Activated T-helper 1 cell treated with anti-CD3 and anti-CD28 coated beads, Interleukin-2, amount 50 U/mL, for 16 hours (primary cell): ENCODE results near the gene GIPC1.
"Not testable (repeated sequence)": the region's sequence is repeated elsewhere in the genome, so short reads cannot be mapped to it uniquely, and the experiment has no call there.

Experiments used
- DNase-seq, 2 donors: peaks; one replicate each; pipeline ENCODE4 v3.0.0-alpha.2; 2020; ENCODE audit warnings: low read depth in 1 of 2, low spot score in 1 of 2

Gene GIPC1

DNA sequence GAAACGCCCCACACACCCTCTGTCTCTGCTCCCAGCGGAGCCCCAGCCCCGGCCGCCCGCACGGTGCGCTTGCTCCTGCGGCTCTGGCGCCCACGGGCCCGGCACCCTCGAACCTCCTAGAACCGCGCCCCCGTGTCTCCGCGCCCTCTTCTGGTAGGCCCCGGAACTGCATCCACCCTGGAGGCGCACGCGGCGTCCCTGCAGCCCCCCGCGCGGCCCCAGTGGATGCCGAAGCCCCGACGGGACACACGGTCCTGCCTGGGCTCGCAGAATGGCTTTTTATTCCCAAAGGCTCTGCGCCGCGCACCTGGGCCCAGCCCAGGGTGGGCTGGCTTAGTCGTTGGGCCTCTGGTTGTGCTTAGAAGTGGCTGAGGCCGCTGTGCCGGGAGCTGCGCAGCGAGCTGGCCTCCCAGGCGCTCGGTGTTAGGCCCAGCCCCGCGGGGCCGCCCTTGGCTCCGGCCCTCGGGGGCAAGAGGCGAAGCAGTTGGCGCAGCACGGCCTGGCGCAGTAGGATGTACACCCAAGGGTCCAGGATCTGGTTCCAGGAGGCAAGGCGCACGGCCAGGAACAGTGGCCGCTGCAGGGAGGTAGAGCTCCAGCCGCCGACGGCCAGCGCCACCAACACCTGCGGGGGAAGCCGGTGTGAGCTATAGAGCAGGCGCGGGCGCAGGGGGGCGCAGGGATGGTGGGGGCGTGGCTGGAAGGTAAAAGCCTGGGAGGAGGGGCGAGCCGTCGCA, 23.6 kb downstream of the GIPC1 start:
- peak; percentile 77 to 89 for DNase-seq

GRCh38 chr19:14471436-14472187, 24.3 kb downstream of the GIPC1 start:
- DNase-seq, result no peak

GRCh38 chr19:14470031-14470876, 25.7 kb downstream of the GIPC1 start:
- no peak for DNase-seq

GRCh38 chr19:14467816-14468215, 28.1 kb downstream of the GIPC1 start:
- no peak for DNase-seq

DNA sequence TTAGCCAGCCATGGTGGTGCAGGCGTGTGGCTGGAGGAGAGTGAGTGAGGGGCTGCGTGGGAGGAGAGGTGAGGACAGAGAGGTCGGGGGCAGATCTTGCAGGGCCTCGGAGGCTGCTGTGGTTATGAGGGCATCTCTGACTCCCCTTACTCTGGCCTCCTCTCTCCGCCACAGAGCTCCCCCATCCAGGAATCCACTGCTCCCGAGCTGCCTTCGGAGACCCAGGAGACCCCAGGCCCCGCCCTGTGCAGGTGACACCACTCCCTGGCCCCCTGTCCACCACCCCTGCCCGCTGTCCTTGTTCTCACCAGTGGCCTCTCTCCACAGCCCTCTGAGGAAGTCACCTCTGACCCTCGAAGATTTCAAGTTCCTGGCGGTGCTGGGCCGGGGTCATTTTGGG, 28.5 kb downstream of the GIPC1 start:
- DNase-seq, result no peak

DNA sequence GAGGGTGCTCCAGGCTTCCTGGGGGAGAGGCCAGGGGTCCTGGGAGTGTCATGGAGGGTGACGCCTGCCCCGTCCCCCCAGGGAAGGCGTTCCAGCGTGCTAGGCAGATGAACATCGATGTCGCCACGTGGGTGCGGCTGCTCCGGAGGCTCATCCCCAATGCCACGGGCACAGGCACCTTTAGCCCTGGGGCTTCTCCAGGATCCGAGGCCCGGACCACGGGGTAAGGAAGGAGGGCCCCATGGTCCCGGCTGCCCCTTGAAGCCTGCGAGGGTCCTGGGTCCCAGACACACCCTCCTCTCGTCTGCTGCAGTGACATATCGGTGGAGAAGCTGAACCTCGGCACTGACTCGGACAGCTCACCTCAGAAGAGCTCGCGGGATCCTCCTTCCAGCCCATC, 32.2 kb downstream of the GIPC1 start:
- DNase-seq, result no peak

DNA sequence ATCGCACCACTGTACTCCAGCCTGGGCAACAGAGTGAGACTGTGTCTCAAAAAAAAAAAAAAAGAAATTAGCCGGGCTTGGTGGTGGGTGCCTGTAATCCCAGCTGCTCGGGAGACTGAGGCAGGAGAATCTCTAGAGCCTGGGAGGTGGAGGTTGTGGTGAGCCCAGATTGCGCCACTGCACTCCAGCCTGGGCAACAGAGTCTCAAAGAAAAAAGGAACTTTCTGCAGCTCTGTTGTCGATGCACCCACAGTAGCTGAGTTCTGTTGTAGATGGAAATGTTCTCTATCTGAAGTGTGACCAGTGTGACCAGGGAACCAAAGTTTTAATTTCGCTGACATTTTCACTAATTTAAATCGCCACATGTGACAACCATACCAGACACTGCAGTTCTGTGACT, 33.5 kb downstream of the GIPC1 start:
- not testable (repeated sequence) for DNase-seq

- DNase-seq, result no peak
These were observed 35.0 kb downstream of the GIPC1 start for GRCh38 chr19:14460935-14461334.

DNA sequence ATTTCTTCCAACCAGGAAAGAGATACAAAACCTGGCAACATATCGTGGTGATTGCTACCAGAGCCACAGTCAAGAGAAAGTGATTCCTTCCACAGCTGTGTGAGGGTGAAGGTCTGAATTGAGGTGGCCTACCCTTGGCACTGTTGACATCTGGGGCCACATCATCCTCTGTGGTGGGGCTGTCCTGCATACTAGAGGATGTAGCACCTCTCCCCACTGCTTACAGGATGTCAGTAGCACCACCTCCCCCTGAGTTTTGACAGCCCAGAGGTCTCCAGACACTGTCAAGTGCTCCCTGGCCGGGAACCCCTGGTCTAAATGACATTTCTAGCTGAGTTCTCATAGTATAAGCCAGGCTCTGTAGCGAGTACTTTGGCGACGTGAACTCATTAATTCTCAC, 36.2 kb downstream of the GIPC1 start:
- no peak for DNase-seq

DNA sequence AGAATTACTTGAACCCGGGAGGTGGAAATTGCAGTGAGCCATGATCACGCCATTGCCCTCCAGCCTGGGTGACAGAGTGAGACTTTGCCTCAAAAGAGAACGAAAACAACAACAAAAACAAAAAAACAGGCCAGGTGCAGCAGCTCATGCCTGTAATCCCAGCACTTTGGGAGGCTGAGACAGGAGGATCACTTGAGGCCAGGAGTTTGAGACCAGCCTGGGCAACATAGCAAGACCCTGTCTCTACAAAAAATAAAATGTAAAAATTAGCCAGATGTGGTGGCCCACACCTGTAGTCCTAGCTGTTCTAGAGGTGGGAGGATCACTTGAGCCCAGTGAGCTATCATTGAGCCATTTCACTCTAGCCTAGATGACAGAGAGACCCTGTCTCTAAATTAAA, 43.6 kb downstream of the GIPC1 start:
- not testable (repeated sequence) for DNase-seq

- DNase-seq, result no peak
These were observed 45.1 kb downstream of the GIPC1 start for GRCh38 chr19:14450876-14451275.

DNA sequence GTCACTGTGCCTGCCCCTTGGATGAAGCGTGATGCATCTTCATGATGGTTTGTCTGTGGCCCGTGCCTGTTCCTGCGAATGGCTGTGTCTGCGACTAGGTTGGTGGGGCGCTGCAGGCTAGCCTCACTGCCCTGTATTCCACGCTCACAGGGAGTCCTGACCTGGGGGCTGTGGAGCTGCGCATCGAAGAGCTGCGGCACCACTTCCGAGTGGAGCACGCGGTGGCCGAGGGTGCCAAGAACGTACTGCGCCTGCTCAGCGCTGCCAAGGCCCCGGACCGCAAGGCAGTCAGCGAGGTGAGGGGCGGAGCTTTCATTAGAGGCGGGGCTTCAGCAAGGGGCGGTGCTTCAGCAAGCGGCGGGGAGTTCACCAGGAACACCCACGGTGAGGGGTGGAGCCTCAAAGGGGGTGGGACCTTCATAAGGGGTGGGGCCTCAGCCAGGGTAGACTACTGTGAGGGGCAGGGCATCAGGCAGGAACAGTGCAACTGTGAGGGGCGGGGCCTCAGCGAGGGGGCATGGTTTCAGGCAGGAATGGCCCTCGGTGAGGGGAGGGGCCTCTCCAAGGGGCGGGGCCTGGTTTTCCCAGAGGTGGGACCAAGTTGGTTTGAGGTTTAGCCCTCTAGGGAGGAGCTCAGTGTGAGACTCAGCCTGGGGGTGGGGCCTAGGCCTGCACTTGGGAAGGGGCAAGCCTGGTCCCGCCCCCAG, 45.6 kb downstream of the GIPC1 start:
- no peak for DNase-seq

- no peak for DNase-seq
These were observed 46.6 kb downstream of the GIPC1 start for GRCh38 chr19:14449321-14449720.

- DNase-seq, result no peak
These were observed 49.4 kb downstream of the GIPC1 start for GRCh38 chr19:14446336-14447036.

DNA sequence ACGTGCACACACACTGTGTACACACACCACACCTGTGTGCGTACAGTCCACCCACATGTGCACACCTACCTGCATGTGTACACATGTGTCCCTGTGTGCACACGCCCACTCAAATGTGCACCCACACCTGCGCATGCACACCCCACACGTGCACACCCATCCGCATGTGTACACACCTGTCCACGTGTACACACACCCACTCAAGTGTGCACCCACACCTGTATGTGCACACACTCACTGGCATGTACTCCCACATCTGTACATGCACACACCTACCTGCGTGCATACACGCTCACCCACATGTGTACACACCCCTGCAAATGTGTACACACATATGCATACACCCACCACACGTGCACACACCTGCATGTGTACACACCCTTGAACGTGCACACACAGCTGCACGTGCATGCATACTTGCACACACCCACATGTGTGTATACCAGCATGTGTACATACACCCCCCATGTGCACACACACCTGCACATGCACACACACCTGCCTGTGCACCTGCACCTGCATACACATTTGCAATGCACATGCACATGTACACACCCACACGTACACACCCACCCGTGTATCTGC, 52.2 kb downstream of the GIPC1 start:
- no peak for DNase-seq

- no peak for DNase-seq
These were observed 52.9 kb downstream of the GIPC1 start for GRCh38 chr19:14442891-14443631.

- DNase-seq, result no peak
These were observed 54.6 kb downstream of the GIPC1 start for GRCh38 chr19:14441041-14441938.

- peak; percentile 61 to 63 for DNase-seq
These were observed 55.9 kb downstream of the GIPC1 start for GRCh38 chr19:14440049-14440448.
